ENCODE data around the gene MEIS3.

DNA sequence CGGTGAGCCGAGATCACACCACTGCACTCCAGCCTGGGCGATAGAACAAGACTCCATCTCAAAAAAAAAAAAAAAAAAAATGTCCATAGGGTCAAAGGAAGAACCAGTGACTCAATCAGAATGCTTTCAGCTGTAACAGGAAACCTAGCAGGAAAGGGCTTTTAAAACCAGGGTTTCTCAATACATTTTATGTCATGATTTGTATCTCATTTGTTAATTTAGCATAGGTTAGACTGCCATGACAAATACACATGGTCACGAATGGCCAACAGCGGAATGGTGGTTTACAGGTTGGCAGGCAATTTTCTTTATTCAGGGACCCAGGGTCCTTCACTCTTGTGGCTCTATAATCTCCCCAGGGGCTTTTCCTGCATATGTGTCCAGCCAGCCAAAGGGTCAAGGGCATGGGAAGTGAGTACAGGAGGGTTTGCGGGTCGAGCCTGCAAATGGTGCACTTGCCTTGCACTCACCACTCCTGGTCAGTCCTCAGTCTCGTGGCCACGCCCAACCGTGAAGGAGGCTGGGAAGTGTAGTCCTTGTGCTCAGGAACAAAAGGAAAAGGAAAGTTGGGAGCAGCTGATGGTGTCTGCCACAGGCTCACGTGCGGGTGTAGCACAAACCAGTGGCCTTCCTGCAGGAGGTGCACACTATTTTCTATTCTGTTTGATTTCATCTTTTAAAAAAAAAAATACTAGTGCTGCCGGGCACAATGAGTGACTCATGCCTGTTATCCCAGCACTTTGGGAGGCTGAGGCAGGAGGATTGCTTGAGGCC, 55.4 kb downstream of the MEIS3 start:
- TF ChIP-seq, protein P1, sequence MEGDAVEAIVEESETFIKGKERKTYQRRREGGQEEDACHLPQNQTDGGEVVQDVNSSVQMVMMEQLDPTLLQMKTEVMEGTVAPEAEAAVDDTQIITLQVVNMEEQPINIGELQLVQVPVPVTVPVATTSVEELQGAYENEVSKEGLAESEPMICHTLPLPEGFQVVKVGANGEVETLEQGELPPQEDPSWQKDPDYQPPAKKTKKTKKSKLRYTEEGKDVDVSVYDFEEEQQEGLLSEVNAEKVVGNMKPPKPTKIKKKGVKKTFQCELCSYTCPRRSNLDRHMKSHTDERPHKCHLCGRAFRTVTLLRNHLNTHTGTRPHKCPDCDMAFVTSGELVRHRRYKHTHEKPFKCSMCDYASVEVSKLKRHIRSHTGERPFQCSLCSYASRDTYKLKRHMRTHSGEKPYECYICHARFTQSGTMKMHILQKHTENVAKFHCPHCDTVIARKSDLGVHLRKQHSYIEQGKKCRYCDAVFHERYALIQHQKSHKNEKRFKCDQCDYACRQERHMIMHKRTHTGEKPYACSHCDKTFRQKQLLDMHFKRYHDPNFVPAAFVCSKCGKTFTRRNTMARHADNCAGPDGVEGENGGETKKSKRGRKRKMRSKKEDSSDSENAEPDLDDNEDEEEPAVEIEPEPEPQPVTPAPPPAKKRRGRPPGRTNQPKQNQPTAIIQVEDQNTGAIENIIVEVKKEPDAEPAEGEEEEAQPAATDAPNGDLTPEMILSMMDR (conservative IDR thresholded peaks at IDR 0.05; ENCODE audit: low read depth, low read length): no peak
- no peak for TF ChIP-seq EZH2 (IDR thresholded peaks at IDR 0.05; ENCODE audit: borderline replicate concordance, low read depth, low read length, poor library complexity, severe bottlenecking)

Data from A673 (cell line).